GM12891 (cell line): Measurements from ENCODE around the gene RXYLT1.

Experiments used
- POLR2A ChIP-seq: IDR thresholded peaks from 2 replicates; pipeline ENCODE4 v1.6.1; 2011; ENCODE audit warnings: low read depth, low read length, control low read depth
- POLR2AphosphoS5 ChIP-seq: IDR thresholded peaks from 2 replicates; pipeline ENCODE4 v1.6.1; 2011; ENCODE audit warnings: low read depth, low read length, control low read depth
- POU2F2 ChIP-seq: IDR thresholded peaks from 2 replicates; pipeline ENCODE4 v1.6.1; 2011; ENCODE audit warnings: low read depth, mild to moderate bottlenecking, control low read depth, low read length, moderate library complexity
- TAF1 ChIP-seq: IDR thresholded peaks from 2 replicates; pipeline ENCODE4 v1.6.1; 2011; ENCODE audit warnings: low read depth, low read length, control low read depth

GRCh38 chr12:63849106-63849620 is 69.5 kb downstream of the RXYLT1 start:
- TF ChIP-seq POU2F2, result no peak
- TF ChIP-seq TAF1, result no peak
- no peak for TF ChIP-seq POLR2A
- TF ChIP-seq POLR2AphosphoS5, result no peak
